WTC11 (cell line): ENCODE results near the gene LOC128125822.

Source experiments
- ATAC-seq: fragments of 200-7000 bp; cut with Tn5 transposase; 2 replicates; pipeline ENCODE4 v1.10.0; 2021; ENCODE audit warnings: mild to moderate bottlenecking, moderate library complexity
- CTCF ChIA-PET: fragments of 300-600 bp; sonication (Branson Sonifier 250); formaldehyde crosslinking; loops from one replicate; lab custom pipeline; 2021; ENCODE audit warnings: antibody characterized with exemption; lab: Charles Lee
- POLR2A ChIA-PET: fragments of 350-600 bp; sonication (Branson Sonifier 250); formaldehyde crosslinking; loops from one replicate; lab custom pipeline; 2021; ENCODE audit warnings: antibody characterized with exemption; lab: Charles Lee
- DNase-seq: peaks from one replicate; pipeline ENCODE4 v3.0.0; 2021; ENCODE audit warnings: low spot score
- H3K27ac Mint-ChIP-seq: 2 replicates; pipeline ENCODE4 v1.8.0; 2021; ENCODE audit warnings: mixed read lengths
- H3K27me3 Mint-ChIP-seq: 2 replicates; pipeline ENCODE4 v1.8.0; 2021; ENCODE audit warnings: low read depth, mild to moderate bottlenecking, moderate library complexity, mixed read lengths
- H3K36me3 Mint-ChIP-seq: 2 replicates; pipeline ENCODE4 v1.8.0; 2021; ENCODE audit warnings: mixed read lengths
- H3K4me1 Mint-ChIP-seq: 2 replicates; pipeline ENCODE4 v1.8.0; 2022; ENCODE audit warnings: mixed read lengths
- H3K4me3 Mint-ChIP-seq: 2 replicates; pipeline ENCODE4 v1.8.0; 2021; ENCODE audit warnings: mild to moderate bottlenecking, moderate library complexity, mixed read lengths
- H3K9me3 Mint-ChIP-seq: 2 replicates; pipeline ENCODE4 v1.8.0; 2021; ENCODE audit warnings: mixed read lengths
- AR ChIP-seq: fragments of 250-450 bp; sonication (Bioruptor Pico); IDR thresholded peaks from 2 replicates; pipeline ENCODE4 v1.9.0; 2021; ENCODE audit warnings: mild to moderate bottlenecking
- CDX4 ChIP-seq: fragments of 250-450 bp; sonication (Bioruptor Pico); IDR thresholded peaks from 2 replicates; pipeline ENCODE4 v1.9.0; 2021; ENCODE audit warnings: moderate library complexity, mild to moderate bottlenecking, inconsistent platforms, borderline replicate concordance
- E2F5 ChIP-seq: sonication (generic); formaldehyde crosslinking; IDR thresholded peaks from 2 replicates; pipeline ENCODE4 v1.8.1; 2022; ENCODE audit warnings: mild to moderate bottlenecking, moderate library complexity, missing genetic modification reagents
- ELF4 ChIP-seq: sonication (generic); formaldehyde crosslinking; IDR thresholded peaks from 2 replicates; pipeline ENCODE4 v1.8.1; 2022; ENCODE audit warnings: low read depth, mild to moderate bottlenecking, moderate library complexity, missing genetic modification reagents
- EMX1 ChIP-seq: fragments of 250-450 bp; sonication (Bioruptor Pico); IDR thresholded peaks from 2 replicates; pipeline ENCODE4 v1.8.0; 2021; ENCODE audit warnings: mild to moderate bottlenecking
- FOXP4 ChIP-seq: sonication (generic); formaldehyde crosslinking; IDR thresholded peaks from 2 replicates; pipeline ENCODE4 v1.8.0; 2022; ENCODE audit warnings: mild to moderate bottlenecking, missing genetic modification reagents
- GRHL2 ChIP-seq: fragments of 250-450 bp; sonication (Bioruptor Pico); IDR thresholded peaks from 2 replicates; pipeline ENCODE4 v1.8.0; 2022; ENCODE audit warnings: mild to moderate bottlenecking, moderate library complexity; ENCODE audit not compliant: insufficient replicate concordance, severe bottlenecking
- KAT7 ChIP-seq: sonication (generic); formaldehyde crosslinking; IDR thresholded peaks from 2 replicates; pipeline ENCODE4 v1.8.1; 2023; ENCODE audit warnings: missing genetic modification reagents, mild to moderate bottlenecking, borderline replicate concordance
- PRRX2 ChIP-seq: fragments of 250-450 bp; sonication (Bioruptor Pico); IDR thresholded peaks from 2 replicates; pipeline ENCODE4 v1.8.0; 2021; ENCODE audit warnings: mild to moderate bottlenecking
- SMAD3 ChIP-seq: sonication (generic); formaldehyde crosslinking; IDR thresholded peaks from 2 replicates; pipeline ENCODE4 v1.8.0; 2022; ENCODE audit warnings: missing genetic modification reagents, mild to moderate bottlenecking, borderline replicate concordance
- TCF7 ChIP-seq: sonication (generic); formaldehyde crosslinking; IDR thresholded peaks from 2 replicates; pipeline ENCODE4 v1.8.0; 2022; ENCODE audit warnings: mild to moderate bottlenecking, low read depth, missing genetic modification reagents, moderate library complexity
- ZNF232 ChIP-seq: sonication (generic); formaldehyde crosslinking; IDR thresholded peaks from 2 replicates; pipeline ENCODE4 v1.8.0; 2022; ENCODE audit warnings: mild to moderate bottlenecking, missing genetic modification reagents
- ZNF281 ChIP-seq: sonication (generic); formaldehyde crosslinking; IDR thresholded peaks from 2 replicates; pipeline ENCODE4 v1.8.0; 2023; ENCODE audit warnings: mild to moderate bottlenecking, missing genetic modification reagents

LOC128125822 gene

GRCh38 chr6:63610944-63611343 is 38.7 kb downstream of the LOC128125822 start:
- ChIA-PET CTCF (interaction anchor here (2.0 kb wide), 1 partner anchor 12 kb away, joined by 10 read pairs; no protein-coding TSS in a partner anchor), POLR2A (no interaction called here)
- Mint-ChIP-seq H3K27me3 (peaks cover 3% of the 10 kb centered on the region; the same call in 1 of the 2 replicates), H3K9me3 (peaks cover 25% of the 10 kb centered on the region), H3K36me3 (0 out of 2 replicates have a peak, but pooled peaks cover 2% of the 10 kb centered on the region), H3K4me1 (no peaks in the 10 kb centered on the region), H3K27ac (no peak overlapping the region), H3K4me3 (no peak overlapping the region)
- ATAC-seq (no peak), DNase-seq (no peak)
- TF ChIP-seq E2F5 (no peak), SMAD3 (CRISPR knock-in tag) (no peak), FOXP4 (no peak), TCF7 (CRISPR knock-in tag) (no peak), PRRX2 (CRISPR knock-in tag) (no peak), ZNF281 (CRISPR knock-in tag) (no peak), CDX4 (CRISPR knock-in tag) (no peak), KAT7 (CRISPR knock-in tag) (no peak)

GRCh38 chr6:63611560-63611959 is 39.3 kb downstream of the LOC128125822 start:
- Mint-ChIP-seq H3K4me1 (no peaks in the 10 kb centered on the region), H3K27me3 (peaks cover 9% of the 10 kb centered on the region), H3K4me3 (no peak overlapping the region), H3K27ac (no peak overlapping the region), H3K36me3 (0 out of 2 replicates have a peak, but pooled peaks cover 2% of the 10 kb centered on the region), H3K9me3 (peaks cover 25% of the 10 kb centered on the region)
- no peak for TF ChIP-seq GRHL2 (CRISPR knock-in tag)
- TF ChIP-seq CDX4 (CRISPR knock-in tag) = no peak
- TF ChIP-seq ZNF232 = no peak
- DNase-seq = no peak
- CTCF ChIA-PET = interaction anchor here (2.0 kb wide), 1 partner anchor 13 kb away, joined by 10 read pairs; no protein-coding TSS in a partner anchor
- POLR2A ChIA-PET = no interaction called here
- ATAC-seq = no peak

- no peaks in the 10 kb centered on the region for H3K36me3 Mint-ChIP-seq
- DNase-seq (no peak), ATAC-seq (no peak)
- peaks cover 14% of the 10 kb centered on the region for H3K9me3 Mint-ChIP-seq
- H3K27ac Mint-ChIP-seq = no peak overlapping the region
- H3K4me1 Mint-ChIP-seq = no peaks in the 10 kb centered on the region
- ChIA-PET POLR2A (no interaction called here), CTCF (no interaction called here)
- H3K4me3 Mint-ChIP-seq = no peak overlapping the region
- peaks cover 16% of the 10 kb centered on the region for H3K27me3 Mint-ChIP-seq
- TF ChIP-seq ZNF281 (CRISPR knock-in tag) = no peak
- no peak for TF ChIP-seq ELF4
- TF ChIP-seq EMX1 (CRISPR knock-in tag) = no peak
- no peak for TF ChIP-seq AR (CRISPR knock-in tag)
Measured at GRCh38 chr6:63615590-63615989, 43.3 kb downstream of the LOC128125822 start.
